ENCODE results near the gene HIPK4. TPM values are rescaled to one million over a fixed set of nuclear protein-coding genes. Genes with fewer than 3 reads are reported as not detected.

HIPK4 gene
- polyA plus RNA-seq, 2 of the 4 experiments (the other 2 are of a cell fraction): 0.18 to 0.25 TPM

DNA sequence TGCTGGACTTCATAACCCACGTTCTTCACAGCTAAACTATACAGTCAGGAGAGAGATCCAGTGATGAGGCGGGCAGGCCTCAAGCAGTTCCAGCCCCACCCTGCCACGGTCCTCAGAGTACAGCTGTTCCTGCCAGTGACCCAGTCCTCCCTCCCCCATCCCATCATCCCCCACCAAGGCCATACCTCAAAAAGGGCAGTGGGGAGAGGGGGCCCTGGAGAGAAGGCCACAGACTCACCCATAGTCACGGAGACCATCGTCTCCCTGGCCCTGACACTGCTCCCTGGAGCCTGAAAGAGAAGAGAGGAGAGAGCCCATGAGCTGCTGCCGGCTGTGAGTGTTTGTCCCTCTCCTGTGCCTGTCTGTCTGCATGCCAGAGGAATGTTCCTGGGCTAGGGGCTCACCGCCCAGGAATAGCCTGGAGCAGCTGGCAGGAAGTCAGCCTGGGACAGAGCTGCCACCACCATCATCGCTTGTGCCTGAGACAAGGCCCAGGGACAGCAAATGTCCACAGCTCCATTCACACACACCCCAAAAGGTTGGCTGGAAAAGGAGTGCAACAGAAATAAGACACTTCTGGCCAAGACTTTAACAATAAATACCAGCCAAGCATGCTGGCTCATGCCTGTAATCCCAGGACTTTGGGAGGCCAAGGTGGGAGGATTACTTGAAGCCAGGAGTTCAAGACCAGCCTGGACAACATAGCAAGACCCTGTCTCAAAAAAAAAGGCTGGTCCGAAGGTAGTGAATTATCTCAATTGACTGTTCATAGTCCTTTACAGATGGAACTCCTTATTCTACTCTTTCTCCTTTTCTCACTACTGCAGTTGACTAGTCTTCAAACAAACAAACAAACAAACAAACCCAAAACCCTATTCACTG, 48.1 kb downstream of the HIPK4 start (continued):
- TF ChIP-seq, protein P1, sequence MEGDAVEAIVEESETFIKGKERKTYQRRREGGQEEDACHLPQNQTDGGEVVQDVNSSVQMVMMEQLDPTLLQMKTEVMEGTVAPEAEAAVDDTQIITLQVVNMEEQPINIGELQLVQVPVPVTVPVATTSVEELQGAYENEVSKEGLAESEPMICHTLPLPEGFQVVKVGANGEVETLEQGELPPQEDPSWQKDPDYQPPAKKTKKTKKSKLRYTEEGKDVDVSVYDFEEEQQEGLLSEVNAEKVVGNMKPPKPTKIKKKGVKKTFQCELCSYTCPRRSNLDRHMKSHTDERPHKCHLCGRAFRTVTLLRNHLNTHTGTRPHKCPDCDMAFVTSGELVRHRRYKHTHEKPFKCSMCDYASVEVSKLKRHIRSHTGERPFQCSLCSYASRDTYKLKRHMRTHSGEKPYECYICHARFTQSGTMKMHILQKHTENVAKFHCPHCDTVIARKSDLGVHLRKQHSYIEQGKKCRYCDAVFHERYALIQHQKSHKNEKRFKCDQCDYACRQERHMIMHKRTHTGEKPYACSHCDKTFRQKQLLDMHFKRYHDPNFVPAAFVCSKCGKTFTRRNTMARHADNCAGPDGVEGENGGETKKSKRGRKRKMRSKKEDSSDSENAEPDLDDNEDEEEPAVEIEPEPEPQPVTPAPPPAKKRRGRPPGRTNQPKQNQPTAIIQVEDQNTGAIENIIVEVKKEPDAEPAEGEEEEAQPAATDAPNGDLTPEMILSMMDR (IDR thresholded peaks at IDR 0.05): no peak
- TF ChIP-seq JUN (IDR thresholded peaks at IDR 0.05): no peak

DNA sequence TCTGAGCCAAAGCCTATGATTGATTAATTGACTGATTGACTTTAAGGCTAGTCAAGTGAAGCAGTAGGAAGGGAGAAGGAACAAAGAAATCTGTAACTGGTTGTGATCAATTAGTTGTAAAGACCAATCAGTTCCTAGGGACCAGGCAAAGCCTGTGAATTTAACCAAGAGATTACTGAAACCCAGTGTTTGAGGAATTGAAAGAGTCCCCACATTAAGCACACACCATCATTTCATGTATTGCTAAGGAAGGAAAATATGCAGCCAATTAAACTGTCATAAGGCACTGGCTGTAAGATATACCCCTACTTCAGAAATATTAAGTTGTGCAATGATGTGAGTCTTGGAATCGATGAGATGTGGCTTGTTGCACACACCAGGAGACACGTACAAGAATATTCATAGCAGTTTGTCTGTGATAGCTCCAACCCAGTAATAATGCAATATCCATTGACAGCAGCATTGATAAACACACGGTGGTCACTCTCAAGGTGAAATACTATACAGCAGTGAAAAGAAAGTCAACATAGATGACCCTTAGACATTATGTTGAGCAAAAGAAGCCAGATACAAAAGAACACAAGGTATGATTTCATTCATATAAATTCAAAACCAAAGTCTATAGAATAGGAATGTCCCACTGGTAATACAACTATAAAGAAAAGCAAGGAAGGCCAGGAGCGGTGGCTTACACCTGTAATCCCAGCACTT, 50.8 kb downstream of the HIPK4 start:
- TF ChIP-seq RAD21 (conservative IDR thresholded peaks at IDR 0.05 in 1 of 2, IDR thresholded peaks at IDR 0.05 in 1 of 2) (no peak), CBX2 (IDR thresholded peaks at IDR 0.05; ENCODE audit: borderline replicate concordance, low read depth) (no peak), SMC3 (IDR thresholded peaks at IDR 0.05) (no peak), RNF2 (IDR thresholded peaks at IDR 0.05; ENCODE audit: borderline replicate concordance, low read depth) (no peak), BCL3 (IDR thresholded peaks at IDR 0.05) (no peak), PHF8 (IDR thresholded peaks at IDR 0.05; ENCODE audit: borderline replicate concordance, low read depth) (no peak)
- WGBS (ENCODE audit: missing lambda C conversion rate): 91% methylated on average over 4 of the region's 4 CpGs
- Histone ChIP-seq H3K27ac (no peak overlapping the region), H3K4me2 (no peak overlapping the region), H3K4me3 (no peak overlapping the region), H3K4me1 (no peaks in the 10 kb centered on the region), H3K9me3 (no peaks in the 10 kb centered on the region)
- no peak for ATAC-seq
- ChIA-PET POLR2A (interaction anchor here (0.7 to 1.0 kb wide), 2 partner anchors 9 to 56 kb away, joined by 3 to 9 read pairs; partner anchors contain the start of genes C19orf47 and PLD3), CTCF (interaction anchor here (0.5 to 6.9 kb wide), 7 partner anchors 21 to 1497 kb away, joined by 3 to 45 read pairs (median 4); no protein-coding TSS in a partner anchor)
- peak; percentile 84 for FAIRE-seq
- DNase-seq (ENCODE audit: low read depth in 1 of 2, low spot score in 1 of 2): no peak

GRCh38 chr19:40337594-40337993, 52.4 kb downstream of the HIPK4 start:
- DNase-seq (ENCODE audit: low read depth in 1 of 2, low spot score in 1 of 2) (no peak), FAIRE-seq (no peak), ATAC-seq (no peak)
- H3K4me3 ChIP-seq: no peak overlapping the region
- H3K27ac ChIP-seq: no peak overlapping the region
- TF ChIP-seq ZNF302 (CRISPR knock-in tag; IDR thresholded peaks at IDR 0.05) (no peak), BHLHE40 (IDR thresholded peaks at IDR 0.05; ENCODE audit: low read depth, low read length) (no peak), ATOH8 (CRISPR knock-in tag; IDR thresholded peaks at IDR 0.05; ENCODE audit: low read depth) (no peak), FOXS1 (CRISPR knock-in tag; IDR thresholded peaks at IDR 0.05) (no peak), HDAC2 (IDR thresholded peaks at IDR 0.05) (no peak), MAZ (IDR thresholded peaks at IDR 0.05; ENCODE audit: borderline replicate concordance, low read depth, low read length) (no peak), FOSL2 (IDR thresholded peaks at IDR 0.05) (no peak), FOSL2 (CRISPR knock-in tag; IDR thresholded peaks at IDR 0.05) (no peak)
- H3K4me1 ChIP-seq: no peaks in the 10 kb centered on the region
- no peaks in the 10 kb centered on the region for H3K9me3 ChIP-seq
- ChIA-PET CTCF (interaction anchor here (0.6 to 6.9 kb wide), 8 partner anchors 9 to 83 kb away, joined by 3 to 45 read pairs (median 3); partner anchors contain the start of genes C19orf47 and PLD3), POLR2A (no interaction called here)
- WGBS (ENCODE audit: missing lambda C conversion rate): 94% methylated on average over 5 of the region's 5 CpGs
- no peak overlapping the region for H3K4me2 ChIP-seq
